Loucy (cell line): ENCODE measurements around the gene FOXP1.

Source experiments
- H2AFZ ChIP-seq: fragments of 200-600 bp; sonication (generic); 2 replicates; pipeline ENCODE4 v1.6.0; 2016; ENCODE audit warnings: antibody characterized with exemption, mild to moderate bottlenecking, low read length, moderate library complexity
- H3F3A ChIP-seq: fragments of 200-600 bp; 2 replicates; pipeline ENCODE4 v1.6.0; 2016; ENCODE audit warnings: antibody characterized with exemption, low read depth, mild to moderate bottlenecking
- H3K27me3 ChIP-seq: fragments of 200-600 bp; sonication (generic); 2 replicates; pipeline ENCODE4 v1.6.1; 2014; ENCODE audit warnings: low read length, mild to moderate bottlenecking; ENCODE audit not compliant: insufficient read depth, poor library complexity, severe bottlenecking
- H3K36me3 ChIP-seq: fragments of 200-600 bp; sonication (generic); 2 replicates; pipeline ENCODE4 v1.6.1; 2016; ENCODE audit warnings: low read length; ENCODE audit not compliant: insufficient read depth
- H3K4me1 ChIP-seq: fragments of 200-600 bp; sonication (generic); 2 replicates; pipeline ENCODE4 v1.5.1; 2014; ENCODE audit warnings: low read length, mild to moderate bottlenecking; ENCODE audit not compliant: insufficient read depth, poor library complexity, severe bottlenecking
- H3K4me2 ChIP-seq: fragments of 200-600 bp; sonication (generic); 2 replicates; pipeline ENCODE4 v1.6.0; 2014; ENCODE audit warnings: antibody characterized with exemption, low read length, low read depth, mild to moderate bottlenecking; ENCODE audit not compliant: poor library complexity, severe bottlenecking
- H3K4me3 ChIP-seq: fragments of 200-600 bp; sonication (generic); 2 replicates; pipeline ENCODE4 v1.5.1; 2014; ENCODE audit warnings: low read length, mild to moderate bottlenecking, mixed read lengths; ENCODE audit not compliant: poor library complexity, severe bottlenecking
- H3K79me2 ChIP-seq: fragments of 200-600 bp; sonication (generic); 2 replicates; pipeline ENCODE4 v1.6.1; 2014; ENCODE audit warnings: low read length; ENCODE audit not compliant: insufficient read depth
- H3K9ac ChIP-seq: fragments of 200-600 bp; sonication (generic); 2 replicates; pipeline ENCODE4 v1.6.0; 2014; ENCODE audit warnings: mild to moderate bottlenecking, low read depth, low read length, moderate library complexity; ENCODE audit not compliant: poor library complexity, severe bottlenecking
- H3K9me2 ChIP-seq: fragments of 200-600 bp; sonication (generic); replicated peaks from 2 replicates; pipeline ENCODE4 v1.6.1; 2016; ENCODE audit warnings: low read depth, low read length, mixed read lengths
- H3K9me3 ChIP-seq: fragments of 200-600 bp; sonication (generic); 2 replicates; pipeline ENCODE4 v1.6.1; 2014; ENCODE audit warnings: mild to moderate bottlenecking, antibody characterized with exemption, low read length, low read depth; ENCODE audit not compliant: insufficient read depth
- H4K20me1 ChIP-seq: fragments of 200-600 bp; sonication (generic); 2 replicates; pipeline ENCODE4 v1.6.0; 2014; ENCODE audit warnings: antibody characterized with exemption, low read length, mild to moderate bottlenecking; ENCODE audit not compliant: insufficient read depth, poor library complexity, severe bottlenecking
- CTCF ChIP-seq: fragments of 200-600 bp; sonication (generic); conservative IDR thresholded peaks from 2 replicates; pipeline ENCODE4 v1.5.1; 2014; ENCODE audit warnings: mild to moderate bottlenecking, antibody characterized with exemption, low read length
- EZH2phosphoT487 ChIP-seq: fragments of 200-600 bp; IDR thresholded peaks from 2 replicates; pipeline ENCODE4 v1.6.1; 2018; ENCODE audit warnings: antibody characterized with exemption, mild to moderate bottlenecking, moderate library complexity, borderline replicate concordance

The FOXP1 gene

DNA sequence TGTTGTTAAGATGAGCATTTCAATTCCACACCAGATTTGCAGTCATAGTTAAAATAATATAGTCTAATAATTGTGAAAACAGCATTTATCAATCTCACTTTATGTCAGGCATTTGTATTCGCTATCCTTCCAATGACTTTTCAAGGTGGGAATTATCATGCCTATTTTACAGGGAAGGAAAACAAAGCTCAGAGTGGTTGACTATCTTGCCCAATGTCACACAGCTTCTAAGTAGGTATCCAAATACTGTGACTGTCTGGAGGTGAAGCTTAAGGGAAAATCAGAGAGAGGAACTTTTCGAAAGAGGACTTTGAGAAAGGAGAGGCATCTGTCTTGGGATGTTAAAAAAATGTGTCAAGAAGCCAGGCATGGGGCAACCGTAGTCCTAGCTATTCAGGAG is 443.1 kb downstream of the FOXP1 start:
- Histone ChIP-seq H3K9me3 (no peaks in the 10 kb centered on the region), H4K20me1 (no peaks in the 10 kb centered on the region), H3K4me1 (peaks cover 3% of the 10 kb centered on the region), H2AFZ (no peak overlapping the region), H3K36me3 (no peaks in the 10 kb centered on the region), H3K4me2 (no peak overlapping the region), H3K4me3 (no peak overlapping the region), H3K79me2 (no peaks in the 10 kb centered on the region), H3F3A (no peaks in the 10 kb centered on the region), H3K27me3 (no peaks in the 10 kb centered on the region), H3K9ac (no peak overlapping the region), H3K9me2 (no peaks in the 10 kb centered on the region)
- no peak for TF ChIP-seq EZH2phosphoT487
- no peak for TF ChIP-seq CTCF

DNA sequence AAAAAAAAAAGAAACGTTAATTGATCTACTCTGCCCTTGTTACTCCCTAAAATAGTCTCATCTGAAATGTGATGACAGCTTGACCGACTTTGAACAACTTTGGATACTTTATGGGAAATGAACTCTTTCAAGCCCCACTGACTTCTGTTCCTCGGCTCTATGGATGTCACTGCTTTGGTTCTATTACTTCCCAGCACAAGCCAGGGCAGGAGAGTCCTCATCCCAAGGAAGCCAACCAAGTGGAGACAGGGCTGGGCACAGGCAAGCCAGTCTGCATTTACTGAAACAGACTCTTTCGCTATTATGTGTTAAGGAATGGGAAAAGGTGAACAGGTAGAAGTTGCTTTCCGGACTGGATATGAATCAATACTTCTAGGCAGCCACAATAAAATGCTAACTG is 444.0 kb downstream of the FOXP1 start:
- no peak overlapping the region for H3K9ac ChIP-seq
- no peaks in the 10 kb centered on the region for H3K79me2 ChIP-seq
- H3K36me3 ChIP-seq: no peaks in the 10 kb centered on the region
- no peaks in the 10 kb centered on the region for H3K27me3 ChIP-seq
- H3K9me2 ChIP-seq: no peaks in the 10 kb centered on the region
- H3K4me2 ChIP-seq: no peak overlapping the region
- H3K9me3 ChIP-seq: no peaks in the 10 kb centered on the region
- no peaks in the 10 kb centered on the region for H3F3A ChIP-seq
- H4K20me1 ChIP-seq: no peaks in the 10 kb centered on the region
- H3K4me1 ChIP-seq: peaks cover 3% of the 10 kb centered on the region
- no peak for TF ChIP-seq CTCF
- no peak for TF ChIP-seq EZH2phosphoT487
- no peak overlapping the region for H3K4me3 ChIP-seq
- H2AFZ ChIP-seq: no peak overlapping the region

DNA sequence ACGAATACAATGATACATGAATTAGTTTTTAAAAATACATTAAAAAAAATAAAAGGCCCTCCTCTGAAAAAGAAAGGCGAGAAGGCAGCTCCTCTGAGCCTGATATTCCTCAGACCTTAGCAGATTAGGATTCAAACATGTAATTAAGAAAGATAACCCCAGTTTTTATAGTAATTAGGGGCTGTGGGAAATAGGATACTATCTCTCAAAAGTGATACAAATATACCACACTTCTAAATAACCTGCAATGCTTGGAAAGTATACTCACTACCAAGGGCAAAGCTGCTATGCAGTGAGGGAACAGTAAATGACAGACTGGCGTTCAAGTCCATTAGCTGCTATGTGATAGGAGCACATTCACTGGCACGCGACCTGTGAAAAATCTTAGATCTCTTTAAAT is 445.1 kb downstream of the FOXP1 start:
- Histone ChIP-seq H3K9ac (no peak overlapping the region), H3K4me3 (no peak overlapping the region), H3K4me1 (peaks cover 14% of the 10 kb centered on the region), H3K9me3 (no peaks in the 10 kb centered on the region), H3K36me3 (no peaks in the 10 kb centered on the region), H3K9me2 (no peaks in the 10 kb centered on the region), H2AFZ (no peak overlapping the region), H3K4me2 (no peak overlapping the region), H3F3A (no peaks in the 10 kb centered on the region), H4K20me1 (no peaks in the 10 kb centered on the region), H3K27me3 (no peaks in the 10 kb centered on the region), H3K79me2 (no peaks in the 10 kb centered on the region)
- TF ChIP-seq EZH2phosphoT487 (no peak), CTCF (no peak)
